GM12874 (cell line): ENCODE measurements around the gene GNPTAB.

Experiments
- CTCF ChIP-seq: IDR thresholded peaks from 2 replicates; pipeline ENCODE4 v1.5.1; 2011; ENCODE audit warnings: low read depth, mild to moderate bottlenecking, control low read depth, low read length, moderate library complexity; ENCODE audit not compliant: insufficient read depth

The GNPTAB gene

GRCh38 chr12:101720118-101720517 is 110.6 kb downstream of the GNPTAB start:
- no peak for TF ChIP-seq CTCF

GRCh38 chr12:101719566-101719965 is 111.2 kb downstream of the GNPTAB start:
- no peak for TF ChIP-seq CTCF

GRCh38 chr12:101714877-101715444 is 115.8 kb downstream of the GNPTAB start:
- TF ChIP-seq CTCF, result no peak

DNA sequence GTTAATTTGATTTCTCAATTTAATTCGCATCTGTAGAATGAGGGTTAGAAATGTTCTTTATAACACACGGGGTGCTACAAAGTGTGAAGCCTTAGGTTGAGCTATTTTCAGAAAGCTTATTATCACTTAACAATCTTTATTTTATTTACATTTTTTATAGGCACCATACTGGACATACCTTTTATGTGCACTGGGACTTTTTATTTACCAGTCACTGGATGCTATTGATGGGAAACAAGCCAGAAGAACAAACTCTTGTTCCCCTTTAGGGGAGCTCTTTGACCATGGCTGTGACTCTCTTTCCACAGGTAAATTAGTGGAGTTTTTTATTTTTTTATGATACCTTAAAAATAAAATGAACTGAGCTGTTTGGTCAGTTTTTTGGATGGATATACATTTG is 116.8 kb downstream of the GNPTAB start:
- no peak for TF ChIP-seq CTCF

- no peak for TF ChIP-seq CTCF
These were observed 117.6 kb downstream of the GNPTAB start for GRCh38 chr12:101713059-101713682.

GRCh38 chr12:101710288-101710687 is 120.5 kb downstream of the GNPTAB start:
- no peak for TF ChIP-seq CTCF

DNA sequence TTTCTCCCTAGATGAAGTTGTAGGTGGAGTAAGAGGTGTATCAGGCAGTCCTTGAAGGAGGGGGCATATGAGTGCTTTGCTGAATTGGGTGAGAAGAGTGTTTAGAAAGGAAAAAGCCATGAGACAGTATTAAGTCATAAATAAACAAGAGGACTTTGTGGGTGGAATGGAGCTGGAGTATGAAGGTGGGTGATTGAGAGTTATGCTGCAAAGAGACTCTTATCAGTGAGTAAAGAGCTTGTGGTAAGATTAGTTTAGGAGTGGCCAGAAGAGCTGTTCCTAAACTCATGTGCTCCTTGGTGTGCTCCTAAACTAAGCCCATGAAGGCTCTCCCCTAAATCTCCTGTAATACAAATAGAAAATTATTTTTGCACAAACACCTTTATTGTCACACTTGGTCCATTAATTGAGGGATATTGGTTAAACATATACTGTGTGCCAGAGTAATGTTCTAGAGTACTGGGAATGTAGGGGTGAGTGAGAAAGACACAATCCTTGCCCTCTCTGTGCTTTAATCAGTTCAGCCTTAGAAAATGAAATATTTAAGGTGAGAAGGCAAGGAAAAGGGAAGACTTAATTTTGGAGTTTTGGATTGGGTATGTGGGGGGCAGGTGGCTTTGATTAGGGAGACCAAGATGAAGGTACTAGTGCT is 123.5 kb downstream of the GNPTAB start:
- TF ChIP-seq CTCF, result no peak
